Stimulated activated memory B cell treated with anti-CD40 and anti-IgM and Interleukin-4, amounts not matched to agents 10 μg/mL and 1 μg/mL and 100 μg/mL, for 72 hours (primary cell): ENCODE measurements around the gene CRHR1.

Experiments
- ATAC-seq: fragments of 150-1000 bp; cut with Tn5 transposase; 2 replicates; pipeline ENCODE4 v1.10.0; 2021
- H3K27ac Mint-ChIP-seq: one replicate; pipeline ENCODE4 v1.8.0; 2022; ENCODE audit warnings: mild to moderate bottlenecking, mixed read lengths
- H3K27me3 Mint-ChIP-seq: one replicate; pipeline ENCODE4 v1.8.0; 2022; ENCODE audit warnings: mixed read lengths
- H3K36me3 Mint-ChIP-seq: one replicate; pipeline ENCODE4 v1.8.0; 2022; ENCODE audit warnings: mixed read lengths
- H3K4me1 Mint-ChIP-seq: one replicate; pipeline ENCODE4 v1.8.0; 2022; ENCODE audit warnings: mixed read lengths
- H3K4me3 Mint-ChIP-seq: one replicate; pipeline ENCODE4 v1.8.0; 2022; ENCODE audit warnings: mild to moderate bottlenecking, moderate library complexity, mixed read lengths
- H3K9me3 Mint-ChIP-seq: one replicate; pipeline ENCODE4 v1.8.0; 2022; ENCODE audit warnings: mixed read lengths

The CRHR1 gene

DNA sequence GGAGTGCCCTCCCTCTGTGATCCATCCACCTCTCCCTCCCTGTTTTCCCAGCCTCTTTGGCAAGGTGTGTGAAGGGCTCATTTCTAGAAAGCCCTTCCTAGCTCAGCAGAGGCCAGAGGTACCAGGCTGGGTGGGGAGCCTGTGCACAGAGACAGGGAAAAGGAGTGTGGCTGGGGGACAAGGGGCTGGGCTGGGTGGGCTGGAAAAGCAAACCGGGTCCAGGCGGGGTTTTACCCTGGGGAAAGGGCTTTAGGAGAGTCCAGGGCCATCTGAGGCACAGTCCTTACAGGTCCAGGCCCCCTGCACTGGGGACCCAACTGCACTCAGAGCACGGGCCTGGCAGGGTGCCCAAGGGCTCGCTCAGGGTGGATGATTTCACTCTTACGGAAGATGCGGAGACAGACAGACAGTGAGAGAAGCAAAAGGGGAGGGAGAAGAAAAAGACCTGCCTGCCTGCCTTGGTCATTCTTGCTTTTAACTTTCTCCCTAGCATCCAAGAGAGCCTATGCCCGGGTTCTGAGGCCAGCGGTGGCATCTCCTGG, 7.0 kb downstream of the CRHR1 start:
- Mint-ChIP-seq H3K27me3 (peaks cover 74% of the 10 kb centered on the region), H3K4me3 (no peak overlapping the region), H3K4me1 (no peaks in the 10 kb centered on the region), H3K36me3 (no peaks in the 10 kb centered on the region), H3K27ac (no peak overlapping the region), H3K9me3 (no peaks in the 10 kb centered on the region)
- ATAC-seq: no peak

DNA sequence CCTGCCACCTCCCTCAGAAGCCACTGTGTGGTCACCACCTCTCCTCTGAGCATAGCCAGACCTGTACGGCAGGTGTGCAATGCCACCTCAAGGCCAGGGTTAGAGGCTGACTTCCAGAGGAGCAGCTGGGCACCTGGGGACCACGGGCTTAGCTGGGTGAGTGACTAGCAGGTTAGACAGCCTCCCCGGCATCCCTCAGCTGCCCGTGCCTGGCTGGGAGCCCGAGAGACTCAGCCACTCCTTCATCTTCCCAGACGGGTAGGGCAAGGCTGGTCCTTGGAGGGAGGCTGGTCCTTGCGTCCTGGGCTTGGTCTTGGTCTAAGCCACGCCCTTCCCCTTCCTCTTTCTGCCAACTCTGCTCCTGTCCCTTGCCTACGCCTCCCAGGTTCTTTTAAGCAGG, 7.8 kb downstream of the CRHR1 start:
- Mint-ChIP-seq H3K36me3 (no peaks in the 10 kb centered on the region), H3K27ac (no peak overlapping the region), H3K4me1 (no peaks in the 10 kb centered on the region), H3K9me3 (no peaks in the 10 kb centered on the region), H3K27me3 (peaks cover 74% of the 10 kb centered on the region), H3K4me3 (no peak overlapping the region)
- no peak for ATAC-seq

DNA sequence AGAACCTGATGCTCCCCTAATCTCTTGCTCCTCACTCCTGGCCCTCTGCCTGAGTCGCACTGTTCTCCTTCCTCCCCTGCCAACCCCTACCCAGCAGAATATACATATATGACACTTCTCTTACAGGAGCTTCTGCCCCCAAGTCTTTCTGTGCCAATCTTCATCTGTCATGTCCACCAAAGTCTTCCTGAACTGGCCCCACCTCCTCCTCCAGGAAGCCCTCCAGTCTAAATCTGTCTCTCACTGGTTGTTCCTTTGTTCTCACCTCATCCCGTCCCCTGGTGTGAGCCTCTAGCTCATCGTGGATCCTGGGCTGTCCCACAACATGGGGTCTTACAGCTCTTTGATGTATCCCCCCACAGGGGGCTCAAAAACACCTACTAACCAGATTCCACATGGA, 8.3 kb downstream of the CRHR1 start:
- Mint-ChIP-seq H3K4me1 (no peaks in the 10 kb centered on the region), H3K4me3 (no peak overlapping the region), H3K27ac (no peak overlapping the region), H3K9me3 (no peaks in the 10 kb centered on the region), H3K27me3 (peaks cover 74% of the 10 kb centered on the region), H3K36me3 (no peaks in the 10 kb centered on the region)
- ATAC-seq: no peak

GRCh38 chr17:45792995-45793755, 9.1 kb downstream of the CRHR1 start:
- Mint-ChIP-seq H3K4me3 (no peak overlapping the region), H3K27me3 (peaks cover 74% of the 10 kb centered on the region), H3K27ac (no peak overlapping the region), H3K9me3 (no peaks in the 10 kb centered on the region), H3K36me3 (no peaks in the 10 kb centered on the region), H3K4me1 (no peaks in the 10 kb centered on the region)
- no peak for ATAC-seq

GRCh38 chr17:45793999-45794540, 9.9 kb downstream of the CRHR1 start:
- Mint-ChIP-seq H3K4me3 (no peak overlapping the region), H3K9me3 (no peaks in the 10 kb centered on the region), H3K27ac (no peak overlapping the region), H3K27me3 (peaks cover 74% of the 10 kb centered on the region), H3K36me3 (no peaks in the 10 kb centered on the region), H3K4me1 (no peaks in the 10 kb centered on the region)
- no peak for ATAC-seq

- ATAC-seq: no peak
- no peak overlapping the region for H3K27ac Mint-ChIP-seq
- peaks cover 82% of the 10 kb centered on the region for H3K27me3 Mint-ChIP-seq
- H3K4me1 Mint-ChIP-seq: no peaks in the 10 kb centered on the region
- H3K4me3 Mint-ChIP-seq: no peak overlapping the region
- no peaks in the 10 kb centered on the region for H3K36me3 Mint-ChIP-seq
- H3K9me3 Mint-ChIP-seq: no peaks in the 10 kb centered on the region
Observed at GRCh38 chr17:45794840-45795239, 10.7 kb downstream of the CRHR1 start.

- H3K36me3 Mint-ChIP-seq: no peaks in the 10 kb centered on the region
- H3K4me3 Mint-ChIP-seq: no peak overlapping the region
- ATAC-seq: no peak
- no peak overlapping the region for H3K27ac Mint-ChIP-seq
- H3K4me1 Mint-ChIP-seq: no peaks in the 10 kb centered on the region
- H3K27me3 Mint-ChIP-seq: peaks cover 75% of the 10 kb centered on the region
- no peaks in the 10 kb centered on the region for H3K9me3 Mint-ChIP-seq
Observed at GRCh38 chr17:45800816-45801215, 16.7 kb downstream of the CRHR1 start.

GRCh38 chr17:45801421-45801820, 17.3 kb downstream of the CRHR1 start:
- no peaks in the 10 kb centered on the region for H3K9me3 Mint-ChIP-seq
- no peak for ATAC-seq
- no peak overlapping the region for H3K27ac Mint-ChIP-seq
- no peak overlapping the region for H3K4me3 Mint-ChIP-seq
- H3K27me3 Mint-ChIP-seq: peaks cover 75% of the 10 kb centered on the region
- no peaks in the 10 kb centered on the region for H3K4me1 Mint-ChIP-seq
- no peaks in the 10 kb centered on the region for H3K36me3 Mint-ChIP-seq

DNA sequence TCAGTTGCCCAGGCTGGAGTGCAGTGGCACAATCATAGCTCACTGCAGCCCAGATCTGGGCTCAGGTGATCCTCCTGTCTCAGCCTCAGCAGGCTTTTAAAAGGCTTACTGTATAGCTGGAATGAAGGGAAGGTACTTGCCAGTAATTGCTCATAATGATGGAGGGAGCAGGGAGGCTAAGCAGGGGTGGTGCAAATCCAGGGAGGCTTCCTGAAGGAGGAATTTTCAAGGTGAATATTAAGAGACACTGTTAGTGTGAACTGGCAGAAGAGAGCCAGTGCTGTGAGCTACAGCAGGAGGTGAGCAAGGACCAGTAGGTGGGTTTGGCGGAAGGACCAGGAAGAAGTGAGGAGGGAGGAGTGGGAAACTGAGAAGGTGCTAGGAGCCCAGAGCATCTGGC, 24.7 kb downstream of the CRHR1 start:
- Mint-ChIP-seq H3K27ac (no peak overlapping the region), H3K27me3 (peaks cover 40% of the 10 kb centered on the region), H3K36me3 (no peaks in the 10 kb centered on the region), H3K9me3 (no peaks in the 10 kb centered on the region), H3K4me1 (no peaks in the 10 kb centered on the region), H3K4me3 (no peak overlapping the region)
- ATAC-seq: no peak

- Mint-ChIP-seq H3K9me3 (no peaks in the 10 kb centered on the region), H3K27ac (no peak overlapping the region), H3K4me3 (no peak overlapping the region), H3K4me1 (no peaks in the 10 kb centered on the region), H3K27me3 (peaks cover 36% of the 10 kb centered on the region), H3K36me3 (no peaks in the 10 kb centered on the region)
- peak; percentile 18 for ATAC-seq
Observed at GRCh38 chr17:45809499-45809898, 25.4 kb downstream of the CRHR1 start.

DNA sequence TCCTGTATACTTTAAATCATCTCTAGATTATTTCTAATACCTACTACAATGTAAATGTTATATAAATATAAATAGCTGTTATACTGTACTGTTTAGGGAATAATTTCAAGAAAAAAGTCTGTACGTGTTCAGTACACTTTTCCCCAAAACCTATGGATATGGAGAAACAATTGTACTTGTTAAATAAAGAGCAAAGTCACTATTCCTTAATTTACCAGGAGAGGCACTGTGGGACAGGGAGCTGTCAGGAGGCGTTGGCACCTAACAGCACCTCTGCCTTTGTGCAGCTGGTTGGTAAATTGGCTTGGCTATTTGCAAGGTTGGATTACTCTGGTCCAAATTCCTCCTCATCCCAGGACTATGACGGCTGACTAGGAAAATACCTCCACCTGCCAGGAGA, 28.0 kb downstream of the CRHR1 start:
- H3K9me3 Mint-ChIP-seq: no peaks in the 10 kb centered on the region
- no peak for ATAC-seq
- H3K27me3 Mint-ChIP-seq: peaks cover 23% of the 10 kb centered on the region
- no peak overlapping the region for H3K27ac Mint-ChIP-seq
- no peak overlapping the region for H3K4me3 Mint-ChIP-seq
- H3K4me1 Mint-ChIP-seq: no peaks in the 10 kb centered on the region
- H3K36me3 Mint-ChIP-seq: no peaks in the 10 kb centered on the region

- ATAC-seq: no peak
- no peak overlapping the region for H3K4me3 Mint-ChIP-seq
- H3K27me3 Mint-ChIP-seq: peaks cover 22% of the 10 kb centered on the region
- H3K27ac Mint-ChIP-seq: no peak overlapping the region
- no peaks in the 10 kb centered on the region for H3K4me1 Mint-ChIP-seq
- no peaks in the 10 kb centered on the region for H3K36me3 Mint-ChIP-seq
- H3K9me3 Mint-ChIP-seq: no peaks in the 10 kb centered on the region
Observed at GRCh38 chr17:45813048-45813725, 29.1 kb downstream of the CRHR1 start.

- Mint-ChIP-seq H3K27me3 (peaks cover 22% of the 10 kb centered on the region), H3K9me3 (no peaks in the 10 kb centered on the region), H3K27ac (no peak overlapping the region), H3K36me3 (no peaks in the 10 kb centered on the region), H3K4me3 (no peak overlapping the region), H3K4me1 (no peaks in the 10 kb centered on the region)
- ATAC-seq: no peak
Observed at GRCh38 chr17:45814622-45815606, 30.8 kb downstream of the CRHR1 start.

DNA sequence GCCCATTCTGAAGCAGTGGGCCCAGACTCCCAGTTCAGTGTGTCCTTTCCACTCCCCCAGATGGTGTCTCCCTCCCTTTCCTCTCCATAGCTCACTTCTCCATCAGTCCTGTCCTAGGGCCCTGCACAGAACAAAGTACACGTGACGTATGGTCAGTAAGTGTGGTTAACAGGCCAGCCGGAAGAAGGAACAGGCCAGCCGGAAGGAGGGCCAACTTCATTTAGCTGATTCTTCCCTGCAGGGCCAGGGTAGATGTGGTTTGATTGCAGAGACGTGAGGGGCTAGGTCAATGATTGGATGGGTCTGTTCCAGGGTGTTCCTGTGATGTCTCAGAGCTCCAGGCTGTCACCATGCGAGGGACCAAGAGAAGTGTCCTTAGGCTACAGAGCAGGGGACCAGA, 31.6 kb downstream of the CRHR1 start:
- Mint-ChIP-seq H3K27me3 (peaks cover 22% of the 10 kb centered on the region), H3K4me3 (no peak overlapping the region), H3K36me3 (no peaks in the 10 kb centered on the region), H3K4me1 (no peaks in the 10 kb centered on the region), H3K27ac (no peak overlapping the region), H3K9me3 (no peaks in the 10 kb centered on the region)
- ATAC-seq: no peak

DNA sequence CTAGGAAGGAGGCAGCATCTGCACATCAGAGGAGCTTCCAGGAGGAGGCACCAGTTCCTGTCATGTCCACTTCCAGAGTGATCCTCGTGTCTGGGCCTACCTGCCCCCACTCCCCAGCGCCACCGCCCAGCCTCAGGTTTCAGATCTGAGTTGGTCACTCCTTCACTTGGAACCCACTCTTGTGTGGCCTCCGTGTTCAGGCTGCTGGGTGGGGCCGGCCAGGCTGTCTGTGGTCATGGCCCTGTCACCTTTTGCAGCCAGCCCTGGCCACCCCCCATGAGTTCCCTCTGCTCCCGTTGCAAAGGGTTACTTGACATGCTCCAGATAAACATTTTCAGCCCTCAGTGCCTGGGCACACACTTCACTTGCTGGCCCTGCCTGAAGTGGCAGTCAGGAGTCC, 33.9 kb downstream of the CRHR1 start:
- Mint-ChIP-seq H3K27ac (no peak overlapping the region), H3K4me1 (no peaks in the 10 kb centered on the region), H3K27me3 (peaks cover 28% of the 10 kb centered on the region), H3K36me3 (no peaks in the 10 kb centered on the region), H3K4me3 (no peak overlapping the region), H3K9me3 (no peaks in the 10 kb centered on the region)
- ATAC-seq: no peak
